Heart left ventricle (tissue), 13 donors: ENCODE measurements around the gene KIAA1671.

Experiments used
- CTCF ChIP-seq, 12 donors: fragments of 200-600 bp; sonication (generic) in 4 of 12; IDR thresholded peaks; one replicate each; pipeline versions ENCODE4 v1.5.0 to v1.8.0; 2018 to 2022; ENCODE audit warnings: antibody characterized with exemption in 12 of 12, mild to moderate bottlenecking in 5 of 12
- POLR2A ChIP-seq, 2 donors: fragments of 450-650 bp; IDR thresholded peaks; one replicate each; pipeline ENCODE4 v1.6.1; 2017; ENCODE audit warnings: antibody characterized with exemption in 2 of 2, mild to moderate bottlenecking in 2 of 2, moderate library complexity in 2 of 2
- donor health status: ischemic (EF 13 %, LVEDD 7.1; RV severe dilation, severe dysfunction).
- donor health status: DM: no; HTN: yes; CAD: no.
- donor health status: DM: no; HTN: no; CAD: no.
- donor health status: ischemic (EF 25% LVEDD 6.9; RV normal size, moderate dysfunction).
- donor health status: ischemic (EF 25% LVEDD 5.7; RV mildly dilated, moderate dysfunction).
- donor health status: ischemic (EF 35%, LVEDD 5.7; RV mildly dilated, moderate dysfunction).
- donor health status: nonischemic (EF 11% LVEDD 7.7; RV severe dilation, severe dysfunction).
- donor health status: DM: yes; HTN: yes; CAD: no.
- donor health status: PGD.
- donor health status: ischemic (EF 29% LVEDD 5.4; RV normal size, mild dysfunction).
- donor health status: nonischemic (EF 23%, LVEDD 6.1; RV moderate dilation, normal function).

DNA sequence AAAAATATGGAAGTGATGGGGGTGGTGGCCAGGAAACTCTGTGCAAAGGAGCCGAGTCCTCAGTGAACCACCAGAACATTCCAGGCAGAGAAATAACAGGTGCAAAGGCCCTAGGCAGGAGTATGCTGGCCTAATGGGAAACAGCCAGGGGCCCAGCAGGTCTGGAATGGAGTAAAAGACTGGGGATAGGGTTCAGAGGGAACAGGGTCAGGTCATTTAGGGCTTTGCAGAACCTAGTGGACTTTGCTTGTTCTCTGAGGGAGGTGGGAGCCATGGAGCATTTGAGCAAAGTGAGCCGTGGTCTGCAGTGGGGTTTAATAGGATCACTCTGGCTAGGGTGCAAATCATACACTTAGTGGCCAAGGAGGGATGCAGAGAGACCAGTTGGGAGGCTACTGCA is 255.8 kb downstream of the KIAA1671 start:
- TF ChIP-seq CTCF (IDR thresholded peaks at IDR 0.05): no peak
- TF ChIP-seq POLR2A (IDR thresholded peaks at IDR 0.05): no peak
